ENCODE results near the gene TRPM2. TPM values are rescaled to one million over a fixed set of nuclear protein-coding genes. Genes with fewer than 3 reads are reported as not detected.

Gene TRPM2
- total and polyA plus RNA-seq, 2 of the 4 experiments (the other 2 are of a cell fraction): not detected

DNA sequence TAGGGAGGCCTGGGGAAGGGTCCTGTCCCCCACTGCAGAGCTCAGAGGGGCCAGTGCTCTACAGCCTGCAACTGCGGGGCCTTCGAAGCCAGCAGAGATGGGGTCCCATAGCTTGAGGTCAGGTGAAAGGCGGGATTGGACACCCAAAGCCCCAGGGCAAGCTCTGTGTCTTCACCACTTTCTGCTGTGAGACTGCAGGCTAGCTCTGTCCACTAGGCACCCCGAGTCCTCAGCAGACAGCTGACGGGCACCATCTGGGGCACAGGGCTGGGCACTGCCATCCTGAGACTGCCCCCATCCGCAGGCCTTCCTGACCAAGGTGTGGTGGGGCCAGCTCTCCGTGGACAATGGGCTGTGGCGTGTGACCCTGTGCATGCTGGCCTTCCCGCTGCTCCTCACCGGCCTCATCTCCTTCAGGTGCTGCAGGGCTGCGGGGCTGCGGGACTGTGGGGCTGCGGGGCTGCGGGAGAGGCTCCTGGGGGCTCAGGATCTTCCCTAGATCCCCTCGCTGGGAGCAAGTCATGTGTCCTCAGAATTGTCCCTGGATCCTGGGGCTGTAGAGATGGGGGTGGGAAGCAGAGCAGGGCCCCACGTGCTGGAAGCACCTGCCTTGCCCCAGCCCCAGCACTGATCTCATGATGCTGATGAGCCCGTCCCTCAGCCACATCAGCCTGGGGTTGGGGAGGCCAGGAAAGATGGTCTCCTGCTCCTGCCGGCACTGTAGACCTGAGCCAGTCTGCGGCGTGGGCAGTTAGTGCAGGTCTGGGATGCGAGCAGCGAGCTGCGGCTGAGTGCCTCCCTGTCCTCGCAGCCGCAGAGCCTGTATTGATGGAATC lies 46.8 kb downstream of the TRPM2 start:
- CTCF ChIA-PET: no interaction called here
- H2BK5ac ChIP-seq (ENCODE audit: low read depth, low read length, poor library complexity, severe bottlenecking): no peak overlapping the region
- intact Hi-C loops (cut with micrococcal nuclease): no loop called here

More for the DNA sequence above, 46.8 kb downstream of the TRPM2 start:
- no peak overlapping the region for H3K9ac ChIP-seq (ENCODE audit: low read depth, low read length)
- no peaks in the 10 kb centered on the region for H3K36me3 ChIP-seq (ENCODE audit: control insufficient read depth, insufficient read depth, low read length)
- H3K4ac ChIP-seq (ENCODE audit: low read depth, low read length): no peak overlapping the region
- H2AFZ ChIP-seq (replicated peaks; ENCODE audit: low read length, poor library complexity): no peak overlapping the region
- H3K9me3 ChIP-seq (ENCODE audit: control insufficient read depth, insufficient read depth, low read length): peaks cover 36% of the 10 kb centered on the region
- no peak overlapping the region for H3K18ac ChIP-seq (ENCODE audit: low read depth, low read length)
- H2BK120ac ChIP-seq (ENCODE audit: low read depth, low read length): no peak overlapping the region
- no peak overlapping the region for H3K56ac ChIP-seq (ENCODE audit: extremely low read depth, insufficient read depth, low read length)
- 67% methylated on average over 3 of the region's 25 CpGs; no CpG with 5 or more reads in 1 of the 2 experiments for WGBS, 2 experiments (ENCODE audit: extremely low coverage in 2 of 2, insufficient read length in 1 of 2)
- DNase-seq: no peak
- no peaks in the 10 kb centered on the region for H3K79me1 ChIP-seq (ENCODE audit: low read depth in 1 of 2, low read length in 2 of 2)
- TF ChIP-seq NFE2L2 (IDR thresholded peaks at IDR 0.05; ENCODE audit: low read depth, low read length) (no peak), RCOR1 (IDR thresholded peaks at IDR 0.05; ENCODE audit: insufficient replicate concordance, low read length) (no peak), MAZ (IDR thresholded peaks at IDR 0.05; ENCODE audit: borderline replicate concordance, low read depth, low read length) (no peak), MAFK (IDR thresholded peaks at IDR 0.05; ENCODE audit: low read depth, low read length) (no peak), POLR2A (IDR thresholded peaks at IDR 0.05; ENCODE audit: low read depth, low read length) (no peak), RFX5 (IDR thresholded peaks at IDR 0.05; ENCODE audit: low read depth, low read length) (no peak), USF2 (IDR thresholded peaks at IDR 0.05; ENCODE audit: low read depth, low read length) (no peak)
- TF ChIP-seq, protein P1, sequence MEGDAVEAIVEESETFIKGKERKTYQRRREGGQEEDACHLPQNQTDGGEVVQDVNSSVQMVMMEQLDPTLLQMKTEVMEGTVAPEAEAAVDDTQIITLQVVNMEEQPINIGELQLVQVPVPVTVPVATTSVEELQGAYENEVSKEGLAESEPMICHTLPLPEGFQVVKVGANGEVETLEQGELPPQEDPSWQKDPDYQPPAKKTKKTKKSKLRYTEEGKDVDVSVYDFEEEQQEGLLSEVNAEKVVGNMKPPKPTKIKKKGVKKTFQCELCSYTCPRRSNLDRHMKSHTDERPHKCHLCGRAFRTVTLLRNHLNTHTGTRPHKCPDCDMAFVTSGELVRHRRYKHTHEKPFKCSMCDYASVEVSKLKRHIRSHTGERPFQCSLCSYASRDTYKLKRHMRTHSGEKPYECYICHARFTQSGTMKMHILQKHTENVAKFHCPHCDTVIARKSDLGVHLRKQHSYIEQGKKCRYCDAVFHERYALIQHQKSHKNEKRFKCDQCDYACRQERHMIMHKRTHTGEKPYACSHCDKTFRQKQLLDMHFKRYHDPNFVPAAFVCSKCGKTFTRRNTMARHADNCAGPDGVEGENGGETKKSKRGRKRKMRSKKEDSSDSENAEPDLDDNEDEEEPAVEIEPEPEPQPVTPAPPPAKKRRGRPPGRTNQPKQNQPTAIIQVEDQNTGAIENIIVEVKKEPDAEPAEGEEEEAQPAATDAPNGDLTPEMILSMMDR (conservative IDR thresholded peaks at IDR 0.05; ENCODE audit: low read depth, low read length): no peak
- TF ChIP-seq, protein P2, sequence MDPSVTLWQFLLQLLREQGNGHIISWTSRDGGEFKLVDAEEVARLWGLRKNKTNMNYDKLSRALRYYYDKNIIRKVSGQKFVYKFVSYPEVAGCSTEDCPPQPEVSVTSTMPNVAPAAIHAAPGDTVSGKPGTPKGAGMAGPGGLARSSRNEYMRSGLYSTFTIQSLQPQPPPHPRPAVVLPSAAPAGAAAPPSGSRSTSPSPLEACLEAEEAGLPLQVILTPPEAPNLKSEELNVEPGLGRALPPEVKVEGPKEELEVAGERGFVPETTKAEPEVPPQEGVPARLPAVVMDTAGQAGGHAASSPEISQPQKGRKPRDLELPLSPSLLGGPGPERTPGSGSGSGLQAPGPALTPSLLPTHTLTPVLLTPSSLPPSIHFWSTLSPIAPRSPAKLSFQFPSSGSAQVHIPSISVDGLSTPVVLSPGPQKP (IDR thresholded peaks at IDR 0.05; ENCODE audit: borderline replicate concordance, low read depth, low read length): no peak
- H4K20me1 ChIP-seq (ENCODE audit: insufficient read depth, low read length): no peaks in the 10 kb centered on the region
- no peak overlapping the region for H2BK15ac ChIP-seq (ENCODE audit: low read depth, low read length)
- no peaks in the 10 kb centered on the region for H3K27me3 ChIP-seq (ENCODE audit: control insufficient read depth, insufficient read depth, low read length)
- in situ Hi-C loops (cut with MboI; ENCODE audit: low sequenced_read_pairs) (no loop called here), dilution Hi-C loops (cut with HindIII; ENCODE audit: low sequenced_read_pairs, unreplicated experiment) (no loop called here)
- H3K4me3 ChIP-seq (ENCODE audit: insufficient read depth, low read depth, low read length): no peak overlapping the region
- no peak overlapping the region for H4K8ac ChIP-seq (ENCODE audit: low read depth in 2 of 2, low read length in 2 of 2)
- POLR2A ChIA-PET (ENCODE audit: unreplicated experiment): no interaction called here
- H3K23ac ChIP-seq (ENCODE audit: low read depth, low read length): no peak overlapping the region
- no peak overlapping the region for H3K27ac ChIP-seq (ENCODE audit: insufficient read depth, low read length)
- no peak overlapping the region for H3K4me2 ChIP-seq (ENCODE audit: low read depth, low read length)
- no peak overlapping the region for H4K5ac ChIP-seq (ENCODE audit: low read depth, low read length)
- H2BK20ac ChIP-seq (ENCODE audit: low read depth, low read length): no peak overlapping the region
- no peak overlapping the region for H2AK9ac ChIP-seq (replicated peaks; ENCODE audit: low read depth, low read length, poor library complexity)
- no peak overlapping the region for H2AK5ac ChIP-seq (ENCODE audit: low read depth, low read length)
- H3K9me1 ChIP-seq (ENCODE audit: insufficient read depth, low read length): no peaks in the 10 kb centered on the region
- ATAC-seq (ENCODE audit: low read depth): no peak
- no peak overlapping the region for H4K91ac ChIP-seq (ENCODE audit: insufficient read depth, low read depth, low read length)
- BruUV-seq (replicated peaks): no TSS peak
- H3K14ac ChIP-seq (replicated peaks; ENCODE audit: low read depth, low read length): no peak overlapping the region
- H3K4me1 ChIP-seq (ENCODE audit: control insufficient read depth, insufficient read depth, low read length): no peaks in the 10 kb centered on the region

Measured in IMR-90 (cell line).